CD4-positive, alpha-beta T cell treated with Interleukin-10 for 1 hour (primary cell): ENCODE results near the gene ENGASE.
"Not testable (repeated sequence)": the region's sequence is repeated elsewhere in the genome, so short reads cannot be mapped to it uniquely, and the experiment has no call there.

Experiments used
- DNase-seq: peaks from one replicate; pipeline ENCODE4 v3.0.0-alpha.2; 2020

Gene ENGASE

GRCh38 chr17:79074649-79075445 lies at the start of gene ENGASE:
ENGASE (plus strand) TSS chr17:79074824; CDS start chr17:79074945, 121 bp downstream.
- peak; percentile 95 for DNase-seq

DNA sequence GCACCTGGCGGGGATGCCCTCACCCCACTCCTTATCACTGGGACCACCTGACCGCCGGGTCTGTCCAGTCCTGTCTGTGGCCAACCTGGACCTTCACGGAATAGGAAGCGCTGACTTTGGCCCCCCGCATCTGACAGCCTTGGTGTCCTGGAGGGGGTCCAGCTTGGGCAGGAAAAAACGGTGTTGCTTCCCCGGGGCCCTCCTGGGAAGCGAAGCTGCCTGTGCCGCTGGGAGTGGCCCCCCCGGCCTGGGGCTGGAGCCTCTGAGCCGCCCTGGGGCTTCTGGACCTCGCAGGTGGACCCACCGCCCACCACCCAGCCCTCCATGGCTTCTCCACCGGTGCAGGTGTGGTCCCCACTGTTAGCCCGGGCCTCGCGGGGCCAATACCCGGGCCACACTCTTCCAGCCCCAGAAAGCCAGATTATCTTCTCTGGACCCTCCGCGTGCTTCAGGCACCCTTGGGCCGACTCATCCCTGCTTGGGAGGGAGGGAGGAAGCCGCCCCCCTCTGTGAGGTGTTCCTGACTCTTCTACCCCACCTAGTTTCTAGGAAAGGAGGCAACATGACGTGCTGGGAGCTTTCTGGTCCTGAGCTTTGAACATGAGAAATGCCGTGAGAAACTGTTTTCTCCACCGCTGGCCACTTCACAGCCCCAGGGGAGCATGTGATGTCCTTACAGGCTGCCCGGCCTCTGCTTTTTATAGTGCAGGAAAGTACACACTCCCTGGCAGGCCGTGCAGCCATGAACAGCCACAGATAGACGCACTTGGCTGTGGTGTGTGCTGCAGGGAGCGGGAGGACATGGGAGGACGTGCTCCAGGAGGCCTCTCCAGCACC lies 49.5 kb upstream of the ENGASE start:
- DNase-seq = no peak

DNA sequence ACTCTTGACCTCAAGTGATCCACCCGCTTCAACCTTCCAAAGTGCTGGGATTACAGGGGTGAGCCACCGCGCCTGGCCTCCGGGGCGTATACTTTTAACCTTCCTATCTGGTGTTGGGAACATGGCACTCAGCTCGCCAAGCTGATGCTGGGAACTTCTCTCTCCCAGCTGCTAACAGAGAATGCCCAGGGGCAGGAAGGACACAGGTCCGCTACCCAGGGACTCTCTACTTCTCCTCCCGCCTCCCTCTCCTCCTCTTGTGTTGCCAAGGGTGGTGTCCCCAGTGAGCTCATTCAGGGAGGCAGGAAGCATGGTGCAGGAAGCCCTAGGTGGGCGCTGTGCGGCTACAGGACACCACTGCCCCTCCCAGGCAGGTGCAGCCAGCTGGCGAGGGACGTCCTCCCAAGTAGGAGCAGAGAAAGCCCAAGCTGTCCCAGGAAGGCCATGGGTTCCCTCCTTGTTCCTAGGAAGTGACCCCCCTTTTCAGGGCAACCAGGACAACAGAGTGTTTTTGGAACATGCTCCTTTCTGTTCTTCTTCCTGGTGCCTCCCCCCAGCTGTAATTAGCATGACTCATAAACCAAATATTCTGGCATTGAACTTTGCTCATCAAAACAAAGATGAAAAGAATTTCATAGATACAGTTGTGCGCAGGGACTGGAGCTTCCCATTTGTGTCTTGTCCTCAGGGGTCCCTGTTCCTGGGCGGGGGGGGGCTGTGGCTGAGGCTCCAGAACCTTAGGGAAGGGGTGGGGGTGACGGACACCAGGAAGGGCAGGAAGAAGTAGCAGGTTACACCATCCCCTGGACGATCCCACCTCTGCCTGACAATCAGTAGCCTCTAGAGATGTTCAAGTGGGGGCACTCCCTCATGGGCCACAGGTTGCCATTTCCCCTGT lies 48.0 kb upstream of the ENGASE start:
- no peak for DNase-seq

- DNase-seq = no peak
These were observed 47.2 kb upstream of the ENGASE start for GRCh38 chr17:79027274-79027924.

- no peak for DNase-seq
These were observed 46.6 kb upstream of the ENGASE start for GRCh38 chr17:79027925-79028491.

DNA sequence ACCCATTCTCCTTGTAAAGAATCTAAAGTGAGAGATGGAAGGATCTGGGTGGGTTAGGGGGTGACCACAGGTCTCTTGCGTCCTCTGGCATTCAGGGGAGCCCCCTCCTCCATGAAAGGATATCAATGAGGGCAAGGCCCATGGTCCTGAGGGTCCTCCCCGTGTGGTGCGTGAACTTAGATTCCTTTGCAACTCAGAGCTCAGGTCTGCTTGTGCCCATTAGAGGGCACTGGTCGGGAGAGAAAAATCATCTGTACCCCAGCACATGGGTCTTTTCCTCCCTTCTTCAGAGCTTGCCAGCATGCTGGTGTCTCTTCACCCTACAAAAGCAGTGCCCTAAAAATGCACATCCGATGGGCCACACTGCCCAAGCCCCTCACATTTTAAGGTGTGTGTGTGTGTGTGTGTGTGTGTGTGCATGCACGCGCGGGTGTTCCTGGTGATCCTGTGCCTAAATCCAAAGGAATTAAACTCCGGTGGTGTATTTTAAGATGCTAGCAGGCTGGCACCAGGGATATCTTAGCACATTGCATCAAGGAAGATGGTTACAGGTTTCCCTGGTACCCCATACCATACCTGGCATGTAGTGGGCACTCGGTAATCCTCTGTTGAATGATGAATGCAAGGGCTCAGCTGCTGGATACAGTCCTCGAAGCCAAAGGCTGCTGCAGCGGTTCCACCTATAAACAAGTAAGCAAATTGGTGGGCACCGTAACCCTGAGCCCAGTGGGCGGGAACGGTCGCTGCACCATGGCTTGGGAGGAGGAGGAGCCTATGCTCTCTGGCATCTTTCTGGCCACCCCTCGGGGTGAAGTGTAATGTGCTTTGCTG lies 45.9 kb upstream of the ENGASE start:
- no peak for DNase-seq

DNA sequence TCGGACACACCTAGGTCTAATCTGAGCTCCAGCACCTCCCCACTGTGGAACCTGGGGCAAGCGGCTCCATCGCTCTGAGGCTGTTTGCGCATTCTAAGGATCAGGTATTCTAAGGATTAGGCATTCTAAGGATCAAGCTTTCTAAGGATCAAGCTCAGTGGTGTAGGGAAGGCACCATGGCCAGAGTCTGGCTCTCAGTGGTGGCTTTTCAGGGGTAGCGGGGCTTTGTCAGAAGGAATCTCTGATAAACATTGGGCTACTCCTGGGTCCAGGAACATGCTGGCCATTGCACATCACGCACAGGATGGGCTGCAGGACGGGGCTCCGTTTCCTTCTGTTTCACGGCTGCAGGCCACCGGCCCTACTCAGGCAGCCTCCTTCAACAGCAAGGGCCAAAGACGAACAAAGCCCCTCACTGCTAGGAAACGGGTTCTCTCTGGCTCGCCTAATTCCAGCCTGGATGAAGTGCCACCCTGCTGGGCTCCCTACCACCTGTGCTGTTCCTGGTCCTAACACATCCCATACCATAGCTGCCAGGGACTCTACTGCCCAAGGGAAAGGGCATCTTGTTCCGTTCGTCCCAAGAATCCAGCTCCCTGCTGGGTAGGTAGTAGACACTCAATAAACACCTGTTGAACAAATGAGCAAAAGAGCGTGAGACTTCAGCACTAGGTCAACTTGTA lies 45.2 kb upstream of the ENGASE start:
- no peak for DNase-seq

GRCh38 chr17:79030636-79031035 lies 44.0 kb upstream of the ENGASE start:
- not testable (repeated sequence) for DNase-seq

- DNase-seq = no peak
These were observed 42.4 kb upstream of the ENGASE start for GRCh38 chr17:79031996-79032875.

DNA sequence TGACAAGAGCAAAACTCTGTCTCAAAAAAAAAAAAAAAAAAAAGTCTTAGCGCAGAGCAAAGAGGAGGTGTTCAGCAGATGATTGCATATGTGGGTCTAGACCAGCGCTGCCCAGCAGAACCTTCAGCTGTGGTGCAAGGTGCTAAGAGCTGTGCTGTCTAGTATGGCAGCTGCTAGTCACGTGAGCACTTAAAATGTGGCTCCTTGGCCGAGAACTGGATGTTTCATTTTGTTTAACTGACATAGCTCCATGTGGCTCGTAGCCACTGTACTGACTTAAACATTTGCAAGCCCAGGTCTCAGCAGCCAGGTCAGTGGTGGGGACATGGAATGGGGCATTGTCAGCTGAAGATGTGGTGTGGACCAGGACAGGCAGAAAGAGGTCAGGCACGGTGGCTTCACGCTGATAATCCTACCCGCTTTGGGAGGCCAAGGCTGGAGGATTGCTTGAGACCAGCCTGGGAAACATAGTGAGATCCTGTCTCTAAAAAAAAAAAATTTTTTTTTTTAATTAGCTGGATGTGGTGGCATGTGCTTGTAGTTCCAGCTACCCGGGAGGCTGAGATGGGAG lies 41.5 kb upstream of the ENGASE start:
- no peak for DNase-seq

- no peak for DNase-seq
These were observed 40.7 kb upstream of the ENGASE start for GRCh38 chr17:79033741-79034501.

DNA sequence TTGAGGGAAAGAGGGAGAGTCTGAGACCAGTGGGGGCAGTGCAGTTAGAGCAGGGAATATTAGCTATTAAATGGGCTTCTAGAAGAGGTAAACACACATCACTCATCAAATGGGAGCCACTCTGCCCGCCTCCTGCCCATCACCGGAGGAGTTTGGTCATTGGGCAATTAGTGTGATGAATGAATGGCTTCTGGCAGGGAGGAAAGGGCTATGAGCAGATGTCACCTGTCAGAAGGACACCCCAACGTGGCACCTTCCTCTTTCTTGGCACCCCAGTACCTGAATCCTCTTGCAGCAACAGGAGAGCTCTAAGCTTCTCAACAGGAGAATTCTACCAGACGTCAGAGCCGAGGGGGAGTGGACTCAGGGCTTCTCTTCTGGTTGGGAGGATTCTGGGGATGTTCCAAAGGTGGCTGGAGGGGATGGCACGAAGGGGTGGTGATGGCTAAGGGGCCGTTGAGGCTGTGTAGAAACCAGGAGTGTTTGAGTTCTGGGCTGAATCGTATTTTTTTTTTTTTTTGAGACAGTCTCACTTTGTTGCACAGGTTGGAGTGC lies 39.6 kb upstream of the ENGASE start:
- no peak for DNase-seq

DNA sequence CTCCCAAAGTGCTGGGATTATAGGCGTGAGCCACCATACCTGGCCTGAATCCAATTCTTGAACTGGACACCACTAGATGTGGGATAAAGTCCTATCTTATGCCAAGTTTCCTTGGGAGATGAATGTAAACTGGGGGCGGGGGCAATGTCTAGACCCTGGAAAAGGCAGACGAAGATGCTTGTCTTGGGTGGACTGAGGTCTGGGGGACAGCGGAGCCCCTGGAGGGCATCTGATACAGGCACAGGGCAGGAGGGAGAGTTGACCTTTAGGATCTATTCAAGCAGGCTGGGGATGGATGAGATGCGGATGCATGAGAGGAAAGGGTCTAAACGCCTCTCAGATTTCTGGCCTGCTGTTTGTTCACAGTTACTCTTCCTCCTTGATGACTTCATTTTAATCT lies 38.9 kb upstream of the ENGASE start:
- DNase-seq = no peak

DNA sequence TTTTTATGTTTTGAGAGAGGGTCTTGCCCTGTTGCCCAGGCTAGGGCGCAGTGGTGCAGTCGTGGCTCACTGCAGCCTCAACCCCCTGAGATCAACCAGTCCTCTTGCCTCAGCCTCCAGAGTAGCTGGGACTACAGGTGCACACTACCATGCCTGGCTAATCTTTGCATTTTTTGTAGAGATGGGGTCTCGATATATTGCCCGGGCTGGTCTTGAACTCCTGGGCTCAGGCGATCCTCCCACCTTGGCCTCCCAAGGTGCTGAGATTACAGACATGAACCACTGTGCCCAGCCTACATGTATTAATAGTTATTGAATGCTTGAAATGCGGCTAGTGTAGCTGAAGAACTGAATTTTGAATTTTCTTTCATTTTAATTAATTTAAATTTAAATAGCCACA lies 38.4 kb upstream of the ENGASE start:
- no peak for DNase-seq

DNA sequence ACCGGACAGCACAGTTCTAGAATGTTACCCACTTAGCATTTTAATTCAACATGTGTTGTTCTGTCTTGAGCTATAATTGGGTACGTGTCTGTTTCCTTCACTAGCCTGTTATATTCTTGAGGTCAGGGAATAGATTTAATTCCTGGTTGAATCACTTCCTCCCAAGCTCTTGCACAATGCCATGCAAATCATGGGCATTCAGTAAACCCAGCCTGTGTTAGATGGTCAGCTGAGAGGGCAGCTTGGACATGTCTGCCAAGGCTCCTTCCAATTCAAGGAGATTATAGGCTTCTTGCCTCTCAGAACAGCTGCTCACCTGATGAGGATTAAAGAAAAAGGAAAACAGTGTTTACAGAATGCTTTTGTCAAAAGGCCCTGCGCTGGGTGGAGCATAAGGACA lies 38.0 kb upstream of the ENGASE start:
- DNase-seq = no peak

- no peak for DNase-seq
These were observed 36.0 kb upstream of the ENGASE start for GRCh38 chr17:79038545-79039135.

GRCh38 chr17:79039171-79039570 lies 35.5 kb upstream of the ENGASE start:
- DNase-seq = no peak

GRCh38 chr17:79039886-79040285 lies 34.7 kb upstream of the ENGASE start:
- no peak for DNase-seq
